ENCODE results near the gene GATC. TPM values are rescaled to one million over a fixed set of nuclear protein-coding genes. Genes with fewer than 3 reads are reported as not detected.

GATC gene, protein sequence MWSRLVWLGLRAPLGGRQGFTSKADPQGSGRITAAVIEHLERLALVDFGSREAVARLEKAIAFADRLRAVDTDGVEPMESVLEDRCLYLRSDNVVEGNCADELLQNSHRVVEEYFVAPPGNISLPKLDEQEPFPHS
- total RNA-seq = 10 to 100 TPM; 16.9 to 24.1 TPM

GRCh38 chr12:120445911-120446843 is at the start of gene GATC, which contains the start of gene TRIAP1:
Gene GATC, plus strand, starts transcription at chr12:120446444. Its CDS starts 37 bp downstream, at chr12:120446481.
Gene TRIAP1, minus strand, starts transcription at chr12:120446384. Its CDS starts 12 bp downstream, at chr12:120446372.
- intact Hi-C loops (cut with DNase I) = no loop called here
- Histone ChIP-seq H3K4me1 (peaks cover 46% of the 10 kb centered on the region), H3K36me3 (replicated peaks in 1 of 2; ENCODE audit: insufficient read depth in 1 of 2, low read depth in 2 of 2) (peaks cover 0 to 1% of the 10 kb centered on the region in 2 donors), H3K9me3 (no peaks in the 10 kb centered on the region), H3K27me3 (no peaks in the 10 kb centered on the region), H3K4me3 (peak within 1 kb of the TSS; percentile 60 to 84), H3K27ac (peak within 1 kb of the TSS; percentile 79 to 94 (median 86))
- peak; percentile 96 for ATAC-seq
- 0% methylated on average over 4 to 73 of the region's 73 CpGs for WGBS, 2 donors
- DNase-seq = peak; percentile 78 to 85 (median 83)
- TF ChIP-seq POLR2A (IDR thresholded peaks at IDR 0.05) (peak; percentile 45 to 87 (median 86)), CTCF (IDR thresholded peaks at IDR 0.05) (peak in 2 of 7 experiments; percentile 11 to 22)

DNA sequence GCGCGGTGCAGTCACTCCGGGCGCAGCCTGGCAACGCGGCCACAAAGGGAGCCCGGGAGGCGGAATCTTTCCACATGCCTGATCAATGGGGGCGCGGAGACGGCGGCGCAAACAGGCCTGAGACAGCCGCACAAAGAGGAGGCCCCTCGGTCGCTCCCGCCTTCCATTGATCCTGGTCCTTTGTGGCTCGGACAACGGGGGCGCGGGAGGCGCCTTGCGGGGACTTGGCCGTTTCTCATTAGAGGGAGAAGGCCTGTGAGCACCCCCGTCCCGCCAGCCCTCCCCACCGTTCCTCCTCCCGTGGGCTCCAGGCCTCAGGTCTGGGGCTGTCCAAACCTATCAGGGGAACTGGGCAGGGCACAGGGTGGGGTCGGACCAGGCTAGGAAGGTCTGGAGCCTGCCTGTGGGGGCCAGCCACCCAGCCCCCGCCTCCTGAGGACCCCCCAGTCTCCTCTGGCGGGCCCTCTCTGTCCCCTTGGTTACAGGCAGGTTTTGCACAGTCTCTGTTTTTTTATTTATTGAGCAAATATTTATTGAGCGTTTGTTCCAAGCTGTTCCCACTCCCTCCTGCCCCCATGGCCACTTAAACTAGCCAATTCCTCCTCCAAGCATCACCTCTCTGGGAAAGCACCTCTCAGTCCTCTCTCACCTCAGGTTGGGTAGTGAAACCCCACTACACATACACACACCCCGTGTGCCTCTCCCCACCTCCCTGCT is 48.3 kb upstream of the GATC start:
- intact Hi-C loops (cut with DNase I) = no loop called here
- Histone ChIP-seq H3K27ac (peak overlapping the region in 1 of 4 donors; percentile 17), H3K36me3 (replicated peaks in 1 of 2; ENCODE audit: insufficient read depth in 1 of 2, low read depth in 2 of 2) (no peaks in the 10 kb centered on the region), H3K9me3 (no peaks in the 10 kb centered on the region), H3K4me3 (no peak overlapping the region), H3K27me3 (no peaks in the 10 kb centered on the region), H3K4me1 (peaks cover 14% of the 10 kb centered on the region)
- WGBS, 2 donors = 56 to 57% methylated on average over 22 to 24 of the region's 33 CpGs
- TF ChIP-seq POLR2A (IDR thresholded peaks at IDR 0.05) (no peak), CTCF (IDR thresholded peaks at IDR 0.05) (no peak)
- DNase-seq (peak in 3 of 4 donors; percentile 28 to 45 (median 29)), ATAC-seq (no peak)

DNA sequence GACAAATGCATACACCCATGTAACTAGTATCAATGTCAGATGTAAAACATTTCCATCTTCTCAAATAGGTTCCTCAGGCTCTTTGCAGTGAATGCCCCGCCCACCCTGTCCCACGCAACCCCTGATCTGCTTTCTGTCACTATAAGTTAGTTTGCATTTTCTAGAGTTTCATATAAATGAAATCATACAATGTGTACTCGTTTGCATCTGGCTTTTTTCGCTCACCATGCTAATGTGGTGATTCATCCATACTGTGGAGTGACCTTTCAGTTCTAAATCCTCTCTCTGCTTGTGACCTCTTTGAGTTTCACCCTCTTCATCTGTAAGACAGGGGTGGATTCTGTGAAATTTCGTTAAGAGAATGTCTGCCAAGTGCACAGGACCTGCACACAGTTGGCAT is 46.7 kb upstream of the GATC start:
- 69 to 74% methylated on average over 5 of the region's 5 CpGs for WGBS, 2 donors
- intact Hi-C loops (cut with DNase I) = no loop called here
- Histone ChIP-seq H3K27me3 (no peaks in the 10 kb centered on the region), H3K4me3 (no peak overlapping the region), H3K9me3 (no peaks in the 10 kb centered on the region), H3K27ac (no peak overlapping the region), H3K36me3 (replicated peaks in 1 of 2; ENCODE audit: insufficient read depth in 1 of 2, low read depth in 2 of 2) (no peaks in the 10 kb centered on the region), H3K4me1 (peaks cover 5% of the 10 kb centered on the region)
- no peak for TF ChIP-seq CTCF (IDR thresholded peaks at IDR 0.05)
- no peak for TF ChIP-seq POLR2A (IDR thresholded peaks at IDR 0.05)
- no peak for DNase-seq
- no peak for ATAC-seq

- TF ChIP-seq CTCF (IDR thresholded peaks at IDR 0.05) (no peak), POLR2A (IDR thresholded peaks at IDR 0.05) (no peak)
- ATAC-seq = no peak
- no peaks in the 10 kb centered on the region for H3K36me3 ChIP-seq (replicated peaks in 1 of 2; ENCODE audit: insufficient read depth in 1 of 2, low read depth in 2 of 2)
- 48 to 58% methylated on average over 12 to 13 of the region's 13 CpGs for WGBS, 2 donors
- H3K4me1 ChIP-seq = no peaks in the 10 kb centered on the region
- intact Hi-C loops (cut with DNase I) = no loop called here
- no peaks in the 10 kb centered on the region for H3K9me3 ChIP-seq
- DNase-seq = no peak
- H3K27me3 ChIP-seq = no peaks in the 10 kb centered on the region
- H3K4me3 ChIP-seq = no peak overlapping the region
- H3K27ac ChIP-seq = no peak overlapping the region
Observed at GRCh38 chr12:120402217-120402616, 44.0 kb upstream of the GATC start.

All from body of pancreas (tissue), 4 donors.